ENCODE data around the gene SMIM38.

Gene SMIM38

DNA sequence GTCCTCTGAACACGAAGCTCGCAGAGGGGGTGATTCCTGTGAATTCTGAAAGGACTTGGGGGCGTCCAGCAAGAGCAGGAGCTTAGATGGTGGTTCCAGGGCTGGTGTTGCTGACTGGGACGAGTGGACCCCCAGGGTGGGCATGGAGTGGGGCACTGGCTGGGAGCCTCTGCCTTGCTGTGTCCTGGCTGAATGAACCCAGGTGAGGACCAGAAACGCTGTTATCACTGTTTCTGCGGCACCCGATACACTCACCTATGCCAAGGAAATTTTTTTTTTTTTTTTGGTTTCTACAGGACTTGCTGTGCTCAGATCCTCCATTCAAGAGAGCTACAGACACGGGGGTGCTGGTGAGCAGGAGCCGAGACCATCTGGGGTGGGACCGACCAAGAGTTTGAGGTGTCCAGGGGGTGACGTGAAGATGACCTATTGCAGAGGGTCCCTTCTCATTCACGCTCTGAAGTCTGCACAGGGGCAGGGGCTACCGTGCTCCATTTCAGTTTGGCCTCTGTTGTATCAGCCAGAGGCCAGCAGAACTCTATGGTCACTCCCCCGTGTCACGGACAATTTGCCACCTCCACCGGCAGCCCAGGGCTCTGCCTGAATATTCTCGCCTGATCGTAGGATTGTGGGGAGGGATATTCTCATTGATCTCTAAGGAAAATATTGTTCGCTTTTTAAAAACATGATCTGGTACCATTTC is 3.6 kb downstream of the SMIM38 start:
- DNase-seq (ENCODE audit: low spot score): no peak

DNA sequence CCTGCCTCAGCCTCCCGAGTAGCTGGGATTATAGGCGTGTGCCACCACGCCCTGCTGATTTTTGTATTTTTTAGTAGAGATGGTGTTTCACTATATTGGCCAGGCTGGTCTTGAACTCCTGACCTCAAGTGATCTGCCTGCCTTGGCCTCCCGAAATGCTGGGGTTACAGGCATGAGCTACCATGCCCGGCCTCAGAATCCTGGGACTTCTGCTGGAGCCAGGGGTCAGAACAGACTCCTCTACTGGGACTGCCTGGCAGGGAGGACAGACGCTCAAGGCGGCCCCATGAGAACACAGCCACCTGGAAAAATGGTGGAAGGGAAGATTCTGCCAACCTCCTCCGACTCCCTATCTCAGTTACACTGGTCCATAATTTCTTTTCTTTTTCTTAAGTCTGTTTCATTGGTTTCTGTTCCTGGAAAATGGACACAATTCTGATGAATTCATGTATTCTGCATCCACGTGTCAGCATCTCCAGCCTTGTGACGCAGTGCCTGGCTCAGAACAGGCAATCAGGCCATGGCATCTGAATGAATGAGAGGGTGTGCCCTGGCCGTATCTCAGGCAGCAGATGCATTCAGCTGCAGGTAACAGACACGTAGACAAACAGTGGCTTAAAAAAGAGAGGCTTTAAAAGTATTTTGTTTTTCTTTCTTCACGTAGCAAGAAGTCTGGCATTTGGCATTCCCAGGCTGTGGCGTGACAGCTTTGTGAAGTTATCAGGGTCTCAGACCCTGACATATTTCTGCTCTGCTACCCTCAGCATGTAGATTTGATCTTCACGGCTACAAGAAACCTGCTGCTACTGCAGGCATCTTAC is 4.8 kb downstream of the SMIM38 start:
- DNase-seq (ENCODE audit: low spot score): no peak

GRCh38 chr11:69161117-69161407 is 5.3 kb downstream of the SMIM38 start:
- no peak for DNase-seq (ENCODE audit: low spot score)

GRCh38 chr11:69162505-69162904 is 6.8 kb downstream of the SMIM38 start:
- DNase-seq (ENCODE audit: low spot score): no peak

GRCh38 chr11:69163842-69164241 is 8.1 kb downstream of the SMIM38 start:
- no peak for DNase-seq (ENCODE audit: low spot score)

DNA sequence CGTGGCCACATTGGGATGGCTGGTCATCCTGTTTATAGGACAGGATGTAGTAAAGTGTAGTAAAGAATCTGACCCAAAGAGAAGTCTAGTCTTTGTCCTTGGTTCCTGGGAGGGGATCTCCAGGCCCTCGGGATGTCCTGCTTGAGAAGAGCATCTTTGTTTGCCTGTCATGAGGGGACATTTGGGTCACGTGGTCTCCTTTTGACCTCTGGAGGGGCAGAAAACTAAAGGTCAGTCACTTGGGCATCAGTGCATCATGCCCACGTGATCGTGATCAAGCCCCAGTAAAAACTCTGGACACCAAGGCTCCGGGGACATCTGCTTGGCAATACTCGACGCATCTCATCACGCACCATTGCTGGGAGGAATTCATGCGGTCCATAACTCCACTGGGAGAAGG is 9.1 kb downstream of the SMIM38 start:
- DNase-seq (ENCODE audit: low spot score): no peak

DNA sequence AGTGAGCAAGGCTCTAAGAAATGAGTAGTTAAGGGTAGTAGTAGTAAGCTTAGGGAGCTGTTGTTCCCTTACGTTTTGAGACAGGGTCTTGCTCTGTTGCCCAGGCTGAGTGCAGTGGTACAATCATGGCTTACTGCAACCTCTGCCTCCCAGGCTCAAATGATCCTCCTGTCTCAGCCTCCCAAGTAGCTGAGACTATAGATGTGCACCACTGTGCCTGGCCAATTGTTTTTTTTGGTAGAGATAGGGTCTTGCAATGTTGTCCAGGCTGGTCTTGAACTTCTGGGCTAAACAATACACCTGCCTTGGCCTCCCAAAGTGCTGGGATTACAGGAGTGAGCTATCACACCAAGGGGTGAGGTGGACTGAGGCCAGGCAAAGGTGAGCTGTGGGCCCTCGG is 10.0 kb downstream of the SMIM38 start:
- no peak for DNase-seq (ENCODE audit: low spot score)

DNA sequence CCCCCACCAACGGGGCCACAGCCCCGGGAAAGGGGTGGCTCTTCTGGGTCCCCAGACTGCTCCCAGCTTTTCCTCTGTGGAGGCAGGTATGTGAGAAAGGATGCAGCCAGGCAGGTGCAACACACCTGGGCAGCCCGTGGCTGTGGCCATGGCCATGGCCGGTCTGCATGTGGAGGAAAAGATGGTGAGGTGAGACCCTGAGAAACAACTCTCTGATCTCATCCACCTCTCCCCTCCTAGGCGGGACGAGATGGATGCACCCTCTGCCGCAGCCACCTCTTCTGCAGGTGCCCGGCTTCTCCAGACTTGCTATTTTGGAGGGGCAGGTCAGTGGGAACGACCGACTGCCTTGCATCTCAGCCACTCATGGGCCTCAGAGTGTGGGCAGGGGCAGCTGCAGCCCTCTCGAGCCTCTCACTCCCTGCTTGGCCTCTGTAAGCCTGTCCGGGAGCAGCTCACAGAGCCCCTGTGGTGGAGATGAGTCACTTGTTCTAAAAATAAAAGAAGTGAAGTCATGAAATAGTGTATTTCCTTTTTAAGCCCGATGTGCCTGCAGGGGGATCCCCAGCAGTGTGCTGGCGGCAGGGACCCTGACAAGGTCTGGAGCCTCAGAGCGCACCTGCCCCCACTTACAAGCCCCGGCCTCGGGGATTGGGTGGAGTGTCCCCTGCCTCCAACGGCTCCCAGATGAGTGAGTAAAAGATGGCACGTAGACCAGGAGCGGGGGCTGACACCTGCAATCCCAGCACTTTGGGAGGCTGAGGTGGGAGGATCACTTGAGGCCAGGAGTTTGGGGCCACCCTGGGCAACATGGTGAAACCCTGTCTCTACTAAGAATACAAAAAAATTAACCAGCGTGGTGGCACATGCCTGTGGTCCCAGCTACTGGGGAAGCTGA is 10.7 kb downstream of the SMIM38 start:
- peak; percentile 66 for DNase-seq (ENCODE audit: low spot score)

DNA sequence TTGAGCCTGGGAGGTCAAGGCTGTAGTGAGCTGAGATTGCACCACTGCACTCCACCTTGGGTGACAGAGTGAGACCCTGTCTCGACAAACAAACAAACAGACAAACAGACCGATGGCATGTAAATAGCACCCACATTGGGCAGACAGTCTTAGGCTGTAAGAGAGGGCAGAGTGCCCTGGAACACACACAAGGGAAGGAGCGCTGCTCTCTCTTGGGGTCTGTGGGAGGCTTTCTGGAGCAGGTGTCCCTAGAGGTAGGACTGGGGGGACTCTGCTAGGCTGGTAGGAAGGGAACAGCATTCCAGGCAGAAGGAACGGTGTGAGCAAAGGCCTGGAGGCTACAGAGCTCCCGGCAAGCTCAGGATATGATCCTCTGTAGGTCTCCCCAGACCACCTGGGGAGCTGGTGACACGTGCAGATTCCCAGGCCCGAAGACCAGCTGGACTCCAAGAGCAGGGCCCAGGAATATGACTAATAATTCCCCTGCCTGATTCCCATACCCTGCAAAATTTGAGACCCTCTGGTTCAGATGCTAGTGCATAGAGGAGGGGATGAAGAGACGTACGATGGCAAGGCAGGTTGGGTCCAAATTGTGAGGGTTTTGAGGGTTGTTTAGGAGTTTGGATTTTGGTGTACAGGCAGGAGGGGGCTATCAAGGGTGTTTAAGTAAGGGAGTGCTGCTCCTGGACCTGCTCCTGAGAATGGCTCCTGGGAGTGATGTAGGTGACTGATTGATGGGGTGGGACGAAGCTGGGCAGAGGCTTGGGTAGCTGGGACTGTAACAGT is 11.6 kb downstream of the SMIM38 start:
- no peak for DNase-seq (ENCODE audit: low spot score)

- DNase-seq (ENCODE audit: low spot score): no peak
Measured at GRCh38 chr11:69167916-69168691, 12.4 kb downstream of the SMIM38 start.

- DNase-seq (ENCODE audit: low spot score): no peak
Measured at GRCh38 chr11:69169479-69169878, 13.7 kb downstream of the SMIM38 start.

DNA sequence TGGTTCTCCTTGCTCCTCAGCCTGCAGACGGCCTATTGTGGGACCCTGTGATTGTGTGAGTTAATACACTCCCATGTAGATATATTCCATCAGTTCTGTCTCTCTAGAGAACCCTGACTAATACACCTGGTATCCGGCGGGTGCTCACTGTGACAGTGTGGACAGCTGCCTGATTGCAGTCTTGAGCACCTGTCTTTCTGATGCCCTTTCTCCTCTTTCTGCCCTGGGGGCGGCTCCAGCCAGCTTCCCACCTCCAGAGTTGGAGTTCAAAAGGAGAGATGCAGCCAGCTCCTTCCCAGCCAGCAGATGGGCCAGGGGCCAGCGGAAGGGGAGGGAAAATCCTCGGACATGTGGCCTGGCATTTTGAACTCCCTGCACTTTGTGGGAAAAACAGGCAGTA is 15.0 kb downstream of the SMIM38 start:
- no peak for DNase-seq (ENCODE audit: low spot score)

GRCh38 chr11:69171476-69172240 is 15.9 kb downstream of the SMIM38 start:
- DNase-seq (ENCODE audit: low spot score): no peak

GRCh38 chr11:69172674-69173073 is 16.9 kb downstream of the SMIM38 start:
- DNase-seq (ENCODE audit: low spot score): peak; percentile 56

DNA sequence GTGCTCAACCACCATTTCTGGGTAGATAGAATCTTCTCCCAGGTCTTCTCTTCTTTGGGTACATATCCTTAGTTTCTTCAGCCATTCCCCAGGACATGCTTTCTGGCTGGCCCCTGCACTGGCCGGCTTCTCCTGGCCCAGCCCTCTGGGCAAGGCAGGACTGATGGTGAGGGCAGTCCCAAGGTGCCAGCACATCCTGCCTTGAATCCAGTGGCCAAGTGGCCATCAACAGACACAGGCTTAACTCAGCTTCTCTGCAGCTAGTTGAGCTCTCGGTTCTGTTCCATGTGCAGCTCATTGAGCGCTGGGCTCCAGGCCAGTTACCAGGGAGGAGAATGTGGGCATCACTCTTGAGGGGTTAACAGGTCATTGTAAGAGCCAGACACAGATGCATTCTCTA is 17.6 kb downstream of the SMIM38 start:
- no peak for DNase-seq (ENCODE audit: low spot score)

DNA sequence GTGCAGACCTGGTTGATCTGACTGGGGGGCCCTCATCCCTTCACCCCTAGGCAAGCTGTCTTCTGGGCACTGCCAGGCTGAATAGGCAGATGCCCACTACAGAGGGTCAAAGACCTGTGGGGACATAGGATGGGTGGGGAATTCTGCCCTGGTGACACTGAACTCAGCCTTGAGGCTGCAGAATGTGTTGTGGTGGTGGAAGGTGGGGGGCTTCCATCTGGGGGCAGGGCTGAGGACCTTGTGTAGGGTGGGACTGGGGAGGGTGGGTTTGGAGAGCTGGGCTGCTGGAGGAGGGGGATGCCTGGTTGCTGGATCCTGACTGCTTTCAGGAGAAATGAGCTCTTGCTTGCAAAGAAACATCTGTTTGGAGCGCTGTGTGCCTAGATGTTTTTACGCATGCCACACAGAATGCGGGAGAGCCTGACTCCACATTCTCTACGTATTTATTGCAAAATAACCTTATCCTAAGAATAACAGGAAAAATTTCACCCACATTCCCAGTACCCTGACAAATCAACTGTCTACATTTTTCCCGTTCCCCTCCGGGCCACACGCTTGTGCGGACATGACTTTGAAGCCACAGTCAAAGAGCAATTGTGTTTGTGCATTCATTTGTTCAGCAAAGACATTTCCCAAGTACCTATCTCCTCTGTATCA is 18.3 kb downstream of the SMIM38 start:
- no peak for DNase-seq (ENCODE audit: low spot score)

DNA sequence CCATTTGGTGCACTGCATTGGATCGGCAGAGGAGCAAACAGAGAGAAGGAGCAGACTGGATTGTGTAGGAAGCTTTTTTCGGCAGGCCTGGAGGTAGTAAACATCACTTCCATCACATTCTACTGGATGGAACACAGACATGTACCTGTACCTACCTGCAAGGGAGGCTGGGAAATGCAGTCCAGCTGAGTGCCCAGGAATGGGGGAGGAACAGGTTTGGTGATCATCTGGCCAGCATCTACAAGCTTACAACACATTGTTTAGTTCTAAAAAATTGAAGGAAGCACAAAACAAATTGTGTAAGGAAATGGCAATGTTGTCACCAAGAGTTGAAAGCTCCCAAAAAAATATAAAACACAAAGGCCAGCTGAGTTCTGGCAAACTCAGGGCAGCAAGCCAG is 19.1 kb downstream of the SMIM38 start:
- DNase-seq (ENCODE audit: low spot score): no peak

DNA sequence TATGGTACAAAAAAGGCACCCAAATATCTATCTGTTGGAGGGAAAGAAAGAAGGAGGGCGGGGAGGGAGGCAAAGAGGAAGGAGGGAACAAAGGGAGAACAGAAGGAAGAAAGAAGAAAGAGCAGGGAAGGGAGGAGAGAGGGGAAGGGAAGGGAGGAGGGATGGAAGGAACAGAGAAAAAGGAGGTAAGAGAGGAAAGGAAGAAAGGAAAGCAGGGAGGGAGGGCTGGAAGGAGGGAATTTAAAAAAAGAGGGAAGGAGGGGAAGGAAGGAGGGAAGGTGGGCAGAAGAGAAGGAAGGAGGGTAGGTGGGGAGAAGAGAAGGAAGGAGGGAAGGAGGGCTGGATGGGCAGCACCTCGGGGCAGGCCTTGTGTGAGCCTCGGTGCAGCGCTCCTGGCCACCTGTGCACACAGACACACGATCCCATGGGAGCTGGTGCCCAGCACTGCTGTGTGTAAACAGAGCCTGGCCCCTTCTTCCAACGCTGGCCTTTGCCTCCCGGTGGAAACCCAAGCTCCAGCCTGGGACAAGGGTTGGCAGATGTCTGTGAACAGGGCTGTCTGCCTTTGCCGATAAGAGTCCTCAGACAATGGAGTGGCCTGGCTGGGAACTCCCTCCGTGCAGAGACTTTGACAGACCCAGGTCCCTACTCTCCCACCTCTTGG is 23.2 kb downstream of the SMIM38 start:
- no peak for DNase-seq (ENCODE audit: low spot score)

DNA sequence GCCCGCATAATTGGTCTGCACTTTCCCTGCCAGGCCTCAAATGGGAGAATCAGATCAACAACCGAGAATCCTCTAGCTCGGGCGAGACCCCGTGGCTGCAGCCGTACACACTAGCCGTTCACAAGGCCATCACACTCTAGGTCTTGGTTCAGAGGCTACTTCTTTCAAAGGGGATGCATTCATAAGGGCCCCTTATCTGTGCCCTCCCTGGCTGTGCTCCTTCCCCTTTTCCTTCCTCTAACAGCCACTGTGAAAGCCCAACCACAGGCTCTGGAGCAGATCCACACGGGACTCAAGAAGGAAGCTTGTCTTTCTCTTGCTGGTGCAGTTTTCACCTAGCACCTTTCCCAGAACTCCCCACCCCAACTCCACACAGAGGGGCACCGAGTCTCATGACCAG is 24.5 kb downstream of the SMIM38 start:
- no peak for DNase-seq (ENCODE audit: low spot score)
